ENCODE data around the gene SLC5A2. TPM values are rescaled to one million over a fixed set of nuclear protein-coding genes. Genes with fewer than 3 reads are reported as not detected.
"Not testable (repeated sequence)": the region's sequence is repeated elsewhere in the genome, so short reads cannot be mapped to it uniquely, and the experiment has no call there.

The SLC5A2 gene
- total and polyA plus RNA-seq, 2 donors (not counting 1 experiment from before 2014, with no cell fraction given): not detected

GRCh38 chr16:31536804-31537361, 54.0 kb downstream of the SLC5A2 start:
- no peaks in the 10 kb centered on the region for H3K27me3 ChIP-seq (ENCODE audit: control insufficient read depth, insufficient read depth, low read length)
- H3K36me3 ChIP-seq (ENCODE audit: control insufficient read depth, insufficient read depth, low read length): no peaks in the 10 kb centered on the region
- H3K4me2 ChIP-seq (ENCODE audit: extremely low read depth, insufficient read depth, low read length): no peak overlapping the region
- H3K9me3 ChIP-seq (ENCODE audit: control insufficient read depth, insufficient read depth, low read depth, low read length): no peaks in the 10 kb centered on the region
- TF ChIP-seq, protein P1, sequence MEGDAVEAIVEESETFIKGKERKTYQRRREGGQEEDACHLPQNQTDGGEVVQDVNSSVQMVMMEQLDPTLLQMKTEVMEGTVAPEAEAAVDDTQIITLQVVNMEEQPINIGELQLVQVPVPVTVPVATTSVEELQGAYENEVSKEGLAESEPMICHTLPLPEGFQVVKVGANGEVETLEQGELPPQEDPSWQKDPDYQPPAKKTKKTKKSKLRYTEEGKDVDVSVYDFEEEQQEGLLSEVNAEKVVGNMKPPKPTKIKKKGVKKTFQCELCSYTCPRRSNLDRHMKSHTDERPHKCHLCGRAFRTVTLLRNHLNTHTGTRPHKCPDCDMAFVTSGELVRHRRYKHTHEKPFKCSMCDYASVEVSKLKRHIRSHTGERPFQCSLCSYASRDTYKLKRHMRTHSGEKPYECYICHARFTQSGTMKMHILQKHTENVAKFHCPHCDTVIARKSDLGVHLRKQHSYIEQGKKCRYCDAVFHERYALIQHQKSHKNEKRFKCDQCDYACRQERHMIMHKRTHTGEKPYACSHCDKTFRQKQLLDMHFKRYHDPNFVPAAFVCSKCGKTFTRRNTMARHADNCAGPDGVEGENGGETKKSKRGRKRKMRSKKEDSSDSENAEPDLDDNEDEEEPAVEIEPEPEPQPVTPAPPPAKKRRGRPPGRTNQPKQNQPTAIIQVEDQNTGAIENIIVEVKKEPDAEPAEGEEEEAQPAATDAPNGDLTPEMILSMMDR (conservative IDR thresholded peaks at IDR 0.05 in 1 of 2, IDR thresholded peaks at IDR 0.05 in 1 of 2; ENCODE audit: low read depth in 1 of 2, low read length in 2 of 2): no peak
- TF ChIP-seq EZH2 (IDR thresholded peaks at IDR 0.05; ENCODE audit: low read length, missing control alignments): no peak
- no peak overlapping the region for H2AFZ ChIP-seq (ENCODE audit: low read length)
- H3K4me3 ChIP-seq (replicated peaks in 1 of 4; ENCODE audit: control extremely low read depth in 1 of 4, insufficient read depth in 1 of 4, low read depth in 3 of 4, low read length in 4 of 4): no peak overlapping the region
- no peaks in the 10 kb centered on the region for H3K4me1 ChIP-seq (ENCODE audit: control insufficient read depth, extremely low read depth, insufficient read depth, low read length)
- no peak overlapping the region for H3K27ac ChIP-seq (ENCODE audit: insufficient read depth, low read length)
- no peaks in the 10 kb centered on the region for H4K20me1 ChIP-seq (ENCODE audit: control insufficient read depth, extremely low read depth, insufficient read depth, low read length)
- no peak for DNase-seq (ENCODE audit: low read depth in 2 of 2)
- H3K79me2 ChIP-seq (ENCODE audit: control insufficient read depth, insufficient read depth, low read length): no peaks in the 10 kb centered on the region
- H3K9ac ChIP-seq (ENCODE audit: insufficient read depth, low read length): no peak overlapping the region

DNA sequence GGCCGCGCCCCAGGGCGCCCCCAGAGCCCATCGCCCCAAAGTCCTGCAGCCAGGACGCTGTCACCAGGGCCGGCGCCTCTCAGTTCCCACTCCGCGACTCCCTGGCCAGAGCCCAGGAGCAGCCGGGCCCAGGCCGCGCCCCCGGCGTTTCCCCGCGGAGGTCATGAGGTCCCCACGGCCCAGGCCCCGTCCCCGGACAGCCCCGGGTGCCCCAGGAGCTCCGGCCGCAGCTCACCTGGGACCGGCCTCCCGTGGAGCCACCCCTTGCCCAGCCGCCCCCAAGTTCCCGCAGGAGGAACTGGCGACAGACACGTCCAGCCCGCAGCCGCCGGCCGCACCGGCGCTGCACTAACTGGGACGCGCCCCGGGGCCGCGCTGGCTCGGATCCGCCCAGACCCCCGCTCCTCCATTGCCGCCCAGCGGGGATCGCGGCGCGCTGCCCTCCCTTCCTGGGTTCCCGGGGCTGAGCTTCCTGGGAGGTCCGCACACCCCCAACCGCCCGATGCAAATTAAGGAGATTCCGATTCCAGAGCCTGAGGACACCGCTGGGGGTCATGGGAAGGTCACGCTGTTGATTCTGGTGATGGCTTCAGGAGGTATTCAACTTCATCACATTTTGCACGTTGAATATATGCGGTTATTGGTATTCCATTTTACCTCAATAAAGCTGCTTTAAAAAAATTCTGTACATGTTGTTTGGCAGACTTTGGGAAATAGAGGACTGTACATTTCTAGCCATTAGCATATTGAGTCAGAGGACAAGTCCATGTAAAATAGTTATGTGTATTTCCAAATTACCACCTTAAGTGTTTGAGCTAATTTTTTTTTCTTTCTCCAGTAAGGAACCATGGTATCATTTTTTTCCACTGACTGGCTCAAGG, 54.7 kb downstream of the SLC5A2 start:
- Histone ChIP-seq H3K4me2 (ENCODE audit: extremely low read depth, insufficient read depth, low read length) (no peak overlapping the region), H3K27ac (ENCODE audit: insufficient read depth, low read length) (no peak overlapping the region), H4K20me1 (ENCODE audit: control insufficient read depth, extremely low read depth, insufficient read depth, low read length) (no peaks in the 10 kb centered on the region), H3K4me1 (ENCODE audit: control insufficient read depth, extremely low read depth, insufficient read depth, low read length) (no peaks in the 10 kb centered on the region), H3K4me3 (replicated peaks in 1 of 4; ENCODE audit: control extremely low read depth in 1 of 4, insufficient read depth in 1 of 4, low read depth in 3 of 4, low read length in 4 of 4) (no peak overlapping the region), H2AFZ (ENCODE audit: low read length) (no peak overlapping the region), H3K9me3 (ENCODE audit: control insufficient read depth, insufficient read depth, low read depth, low read length) (no peaks in the 10 kb centered on the region), H3K36me3 (ENCODE audit: control insufficient read depth, insufficient read depth, low read length) (no peaks in the 10 kb centered on the region), H3K9ac (ENCODE audit: insufficient read depth, low read length) (no peak overlapping the region), H3K79me2 (ENCODE audit: control insufficient read depth, insufficient read depth, low read length) (no peaks in the 10 kb centered on the region), H3K27me3 (ENCODE audit: control insufficient read depth, insufficient read depth, low read length) (no peaks in the 10 kb centered on the region)
- TF ChIP-seq, protein P1 (conservative IDR thresholded peaks at IDR 0.05 in 1 of 2, IDR thresholded peaks at IDR 0.05 in 1 of 2; ENCODE audit: low read depth in 1 of 2, low read length in 2 of 2): no peak
- TF ChIP-seq EZH2 (IDR thresholded peaks at IDR 0.05; ENCODE audit: low read length, missing control alignments): no peak
- DNase-seq (ENCODE audit: low read depth in 2 of 2): no peak

GRCh38 chr16:31538243-31538598, 55.3 kb downstream of the SLC5A2 start:
- H3K27ac ChIP-seq (ENCODE audit: insufficient read depth, low read length); H2AFZ ChIP-seq (ENCODE audit: low read length); H3K79me2 ChIP-seq (ENCODE audit: control insufficient read depth, insufficient read depth, low read length): not testable (repeated sequence)

DNA sequence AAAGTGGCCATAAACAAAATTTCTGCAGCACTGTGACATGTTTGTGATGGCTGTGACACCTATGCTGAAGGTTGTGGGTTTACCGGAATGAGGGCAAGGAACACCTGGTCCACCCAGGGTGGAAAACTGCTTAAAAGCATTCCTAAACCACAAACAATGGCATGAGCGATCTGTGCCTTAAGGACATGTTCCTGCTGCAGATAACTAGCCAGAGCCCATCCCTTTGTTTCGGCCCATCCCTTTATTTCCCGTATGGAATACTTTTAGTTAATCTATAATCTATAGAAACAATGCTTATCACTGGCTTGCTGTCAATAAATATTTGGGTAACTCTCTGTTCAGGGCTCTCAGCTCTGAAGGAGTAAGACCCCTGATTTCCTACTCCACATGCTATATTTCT, 56.8 kb downstream of the SLC5A2 start:
- H2AFZ ChIP-seq (ENCODE audit: low read length); H3K36me3 ChIP-seq (ENCODE audit: control insufficient read depth, insufficient read depth, low read length); H3K79me2 ChIP-seq (ENCODE audit: control insufficient read depth, insufficient read depth, low read length); H3K4me3 ChIP-seq (replicated peaks in 1 of 4; ENCODE audit: control extremely low read depth in 1 of 4, insufficient read depth in 1 of 4, low read depth in 3 of 4, low read length in 4 of 4); H3K4me1 ChIP-seq (ENCODE audit: control insufficient read depth, extremely low read depth, insufficient read depth, low read length); H3K9ac ChIP-seq (ENCODE audit: insufficient read depth, low read length); H3K4me2 ChIP-seq (ENCODE audit: extremely low read depth, insufficient read depth, low read length); H3K27ac ChIP-seq (ENCODE audit: insufficient read depth, low read length); H3K9me3 ChIP-seq (ENCODE audit: control insufficient read depth, insufficient read depth, low read depth, low read length); H4K20me1 ChIP-seq (ENCODE audit: control insufficient read depth, extremely low read depth, insufficient read depth, low read length); DNase-seq (ENCODE audit: low read depth in 2 of 2); H3K27me3 ChIP-seq (ENCODE audit: control insufficient read depth, insufficient read depth, low read length): not testable (repeated sequence)

More at GRCh38 chr16:31538243-31538598, 55.3 kb downstream of the SLC5A2 start:
- H3K4me2 ChIP-seq (ENCODE audit: extremely low read depth, insufficient read depth, low read length); H3K9ac ChIP-seq (ENCODE audit: insufficient read depth, low read length); H3K4me3 ChIP-seq (replicated peaks in 1 of 4; ENCODE audit: control extremely low read depth in 1 of 4, insufficient read depth in 1 of 4, low read depth in 3 of 4, low read length in 4 of 4); DNase-seq (ENCODE audit: low read depth in 2 of 2); H3K36me3 ChIP-seq (ENCODE audit: control insufficient read depth, insufficient read depth, low read length); H3K27me3 ChIP-seq (ENCODE audit: control insufficient read depth, insufficient read depth, low read length); H4K20me1 ChIP-seq (ENCODE audit: control insufficient read depth, extremely low read depth, insufficient read depth, low read length); H3K9me3 ChIP-seq (ENCODE audit: control insufficient read depth, insufficient read depth, low read depth, low read length); H3K4me1 ChIP-seq (ENCODE audit: control insufficient read depth, extremely low read depth, insufficient read depth, low read length): not testable (repeated sequence)
